Body of pancreas (tissue), 4 donors: Measurements from ENCODE around the gene NOLC1.

Experiments used
- POLR2A ChIP-seq, 3 donors: fragments of 450-650 bp; IDR thresholded peaks; one replicate each; pipeline ENCODE4 v1.6.1; 2016; ENCODE audit warnings: antibody characterized with exemption in 3 of 3, mild to moderate bottlenecking in 2 of 3
- TF ChIP-seq, protein P1 (sequence below), 7 experiments: fragments of 450-650 bp in 4 of 7; fragments of 200-600 bp in 3 of 7; sonication (generic) in 3 of 7; IDR thresholded peaks; one replicate each; pipeline ENCODE4 v1.5.1; 2016 to 2019; ENCODE audit warnings: antibody characterized with exemption in 7 of 7

DNA sequence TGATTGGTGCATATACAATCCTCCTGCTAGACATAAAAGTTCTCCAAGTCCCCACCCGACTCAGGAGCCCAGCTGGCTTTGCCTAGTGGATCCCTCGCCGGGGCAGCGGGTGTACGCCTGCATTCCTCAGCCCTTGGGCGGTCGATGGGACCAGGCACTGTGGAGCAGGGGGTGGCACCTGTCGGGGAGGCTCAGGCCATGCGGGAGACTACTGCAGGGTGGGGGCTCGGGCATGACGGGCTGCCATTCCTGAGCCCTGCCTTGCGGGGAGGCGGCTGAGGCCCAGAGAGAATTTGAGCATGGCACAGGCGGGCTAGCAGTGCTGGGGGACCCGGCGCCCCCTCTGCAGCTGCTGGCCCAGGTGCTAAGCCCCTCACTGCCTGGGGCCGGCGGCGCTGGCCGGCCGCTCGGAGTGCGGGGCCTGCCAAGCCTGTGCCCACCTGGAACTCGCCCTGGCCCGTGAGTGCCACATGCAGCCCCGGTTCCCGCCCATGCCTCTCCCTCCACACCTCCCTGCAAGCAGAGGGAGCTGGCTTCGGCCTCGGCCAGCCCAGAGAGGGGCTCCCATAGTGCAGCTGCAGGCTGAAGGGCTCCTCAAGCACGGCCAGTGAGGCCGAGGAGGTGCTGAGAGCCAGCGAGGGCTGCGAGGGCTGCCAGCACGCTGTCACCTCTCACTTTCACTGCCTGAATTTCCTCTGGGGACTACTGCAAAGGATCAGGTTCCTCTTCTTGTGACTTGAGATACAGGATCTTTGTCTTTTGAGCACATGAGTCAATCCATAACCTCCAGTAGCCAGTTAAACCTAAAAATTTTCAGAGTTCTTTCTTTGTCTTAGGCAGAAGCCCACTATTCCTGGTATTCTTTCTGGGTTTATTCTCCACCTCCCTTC is 48.8 kb downstream of the NOLC1 start:
- TF ChIP-seq POLR2A (IDR thresholded peaks at IDR 0.05): no peak
- TF ChIP-seq, protein P1, sequence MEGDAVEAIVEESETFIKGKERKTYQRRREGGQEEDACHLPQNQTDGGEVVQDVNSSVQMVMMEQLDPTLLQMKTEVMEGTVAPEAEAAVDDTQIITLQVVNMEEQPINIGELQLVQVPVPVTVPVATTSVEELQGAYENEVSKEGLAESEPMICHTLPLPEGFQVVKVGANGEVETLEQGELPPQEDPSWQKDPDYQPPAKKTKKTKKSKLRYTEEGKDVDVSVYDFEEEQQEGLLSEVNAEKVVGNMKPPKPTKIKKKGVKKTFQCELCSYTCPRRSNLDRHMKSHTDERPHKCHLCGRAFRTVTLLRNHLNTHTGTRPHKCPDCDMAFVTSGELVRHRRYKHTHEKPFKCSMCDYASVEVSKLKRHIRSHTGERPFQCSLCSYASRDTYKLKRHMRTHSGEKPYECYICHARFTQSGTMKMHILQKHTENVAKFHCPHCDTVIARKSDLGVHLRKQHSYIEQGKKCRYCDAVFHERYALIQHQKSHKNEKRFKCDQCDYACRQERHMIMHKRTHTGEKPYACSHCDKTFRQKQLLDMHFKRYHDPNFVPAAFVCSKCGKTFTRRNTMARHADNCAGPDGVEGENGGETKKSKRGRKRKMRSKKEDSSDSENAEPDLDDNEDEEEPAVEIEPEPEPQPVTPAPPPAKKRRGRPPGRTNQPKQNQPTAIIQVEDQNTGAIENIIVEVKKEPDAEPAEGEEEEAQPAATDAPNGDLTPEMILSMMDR (IDR thresholded peaks at IDR 0.05): no peak
